HEK293T (cell line): Measurements from ENCODE around the gene SLC9C1.

Experiments
- CTCF ChIA-PET: fragments of 350-600 bp; formaldehyde crosslinking; extraction: SDS; loops from one replicate; lab custom pipeline; 2021; ENCODE audit warnings: antibody characterized with exemption, inconsistent platforms; lab: Yijun Ruan, JAX
- POLR2A ChIA-PET: fragments of 350-600 bp; formaldehyde crosslinking; extraction: SDS; loops from one replicate; lab custom pipeline; 2020; ENCODE audit warnings: antibody characterized with exemption, inconsistent platforms; lab: Yijun Ruan, JAX
- DNase-seq: peaks from one replicate; pipeline ENCODE4 v3.0.0; 2012; ENCODE audit warnings: mixed read lengths; ENCODE audit errors: extremely low spot score
- ARNT ChIP-seq: fragments of 450-650 bp; IDR thresholded peaks from 2 replicates; pipeline ENCODE4 v1.6.1; 2017; ENCODE audit warnings: mild to moderate bottlenecking
- BHLHE40 ChIP-seq: fragments of 450-650 bp; IDR thresholded peaks from 2 replicates; pipeline ENCODE4 v1.6.1; 2016; ENCODE audit warnings: mild to moderate bottlenecking, moderate library complexity, borderline replicate concordance
- CTBP1 ChIP-seq: fragments of 450-650 bp; IDR thresholded peaks from 2 replicates; pipeline ENCODE4 v1.6.1; 2016; ENCODE audit warnings: borderline replicate concordance
- ELF4 ChIP-seq: fragments of 450-650 bp; IDR thresholded peaks from 2 replicates; pipeline ENCODE4 v1.6.1; 2017; ENCODE audit warnings: antibody characterized with exemption
- FOXA1 ChIP-seq: fragments of 450-650 bp; IDR thresholded peaks from 2 replicates; pipeline ENCODE4 v1.6.1; 2016; ENCODE audit warnings: mild to moderate bottlenecking
- FOXK2 ChIP-seq: fragments of 450-650 bp; IDR thresholded peaks from 2 replicates; pipeline ENCODE4 v1.6.1; 2016; ENCODE audit warnings: mild to moderate bottlenecking
- FOXM1 ChIP-seq: fragments of 450-650 bp; IDR thresholded peaks from 2 replicates; pipeline ENCODE4 v1.6.1; 2017; ENCODE audit warnings: mild to moderate bottlenecking, borderline replicate concordance
- HDGF ChIP-seq: fragments of 450-650 bp; IDR thresholded peaks from 2 replicates; pipeline ENCODE4 v1.6.1; 2017; ENCODE audit warnings: antibody characterized with exemption, borderline replicate concordance
- L3MBTL2 ChIP-seq: fragments of 450-650 bp; conservative IDR thresholded peaks from 2 replicates; pipeline ENCODE4 v1.6.1; 2016; ENCODE audit warnings: mild to moderate bottlenecking
- LEF1 ChIP-seq: fragments of 450-650 bp; IDR thresholded peaks from 2 replicates; pipeline ENCODE4 v1.6.1; 2017; ENCODE audit warnings: mild to moderate bottlenecking, borderline replicate concordance
- NFRKB ChIP-seq: fragments of 450-650 bp; IDR thresholded peaks from 2 replicates; pipeline ENCODE4 v1.6.1; 2016; ENCODE audit warnings: mild to moderate bottlenecking, moderate library complexity
- PKNOX1 ChIP-seq: fragments of 450-650 bp; IDR thresholded peaks from 2 replicates; pipeline ENCODE4 v1.6.1; 2016
- SP1 ChIP-seq: fragments of 450-650 bp; IDR thresholded peaks from 2 replicates; pipeline ENCODE4 v1.6.1; 2017
- SUZ12 ChIP-seq: fragments of 450-650 bp; IDR thresholded peaks from 2 replicates; pipeline ENCODE4 v1.6.1; 2016; ENCODE audit warnings: mild to moderate bottlenecking
- TARDBP ChIP-seq: fragments of 450-650 bp; IDR thresholded peaks from 2 replicates; pipeline ENCODE4 v1.6.1; 2016
- ZNF384 ChIP-seq: fragments of 450-650 bp; IDR thresholded peaks from 2 replicates; pipeline ENCODE4 v1.6.1; 2016

SLC9C1 gene

DNA sequence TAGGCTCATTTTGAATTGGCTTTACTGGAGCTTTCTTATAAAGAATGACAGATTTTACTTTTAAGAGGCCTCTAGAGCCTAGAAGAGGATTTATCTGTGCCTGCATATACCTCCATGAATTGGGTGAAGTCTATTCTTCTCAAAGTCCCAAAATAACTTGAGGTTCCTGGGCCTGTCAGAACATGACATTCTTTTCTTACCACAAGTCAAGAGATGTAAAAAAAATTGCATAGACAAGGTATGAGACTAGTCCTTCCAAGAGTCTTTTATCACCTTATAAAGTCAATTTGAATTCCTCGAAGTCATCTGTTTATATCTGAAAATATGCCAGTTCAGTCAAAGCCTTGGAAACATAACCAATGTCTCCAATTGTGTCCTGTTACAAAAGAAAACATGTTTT is 21.8 kb upstream of the SLC9C1 start:
- TF ChIP-seq LEF1, result no peak
- no peak for TF ChIP-seq FOXK2
- no peak for TF ChIP-seq PKNOX1
- TF ChIP-seq HDGF, result no peak
- TF ChIP-seq SP1, result no peak
- TF ChIP-seq FOXA1, result no peak
- TF ChIP-seq L3MBTL2, result no peak
- no peak for TF ChIP-seq FOXM1
- TF ChIP-seq ARNT, result no peak
- TF ChIP-seq CTBP1, result no peak
- no peak for TF ChIP-seq NFRKB
- no peak for TF ChIP-seq ZNF384
- no peak for TF ChIP-seq BHLHE40
- no peak for TF ChIP-seq TARDBP
- no peak for TF ChIP-seq SUZ12
- no peak for TF ChIP-seq ELF4
- ChIA-PET POLR2A (no interaction called here), CTCF (no interaction called here)
- no peak for DNase-seq

GRCh38 chr3:112314649-112315048 is 20.6 kb upstream of the SLC9C1 start:
- ChIA-PET CTCF (no interaction called here), POLR2A (no interaction called here)

GRCh38 chr3:112308151-112308911 is 14.3 kb upstream of the SLC9C1 start:
- DNase-seq, result no peak
- CTCF ChIA-PET, result no interaction called here
- POLR2A ChIA-PET, result no interaction called here
- TF ChIP-seq SUZ12, result no peak
- no peak for TF ChIP-seq HDGF
- TF ChIP-seq PKNOX1, result no peak
- no peak for TF ChIP-seq ZNF384
- TF ChIP-seq CTBP1, result no peak
- TF ChIP-seq LEF1, result no peak
- no peak for TF ChIP-seq TARDBP
- no peak for TF ChIP-seq ARNT
- no peak for TF ChIP-seq FOXA1
- TF ChIP-seq BHLHE40, result no peak
- no peak for TF ChIP-seq FOXK2
- TF ChIP-seq FOXM1, result no peak
- no peak for TF ChIP-seq SP1
- no peak for TF ChIP-seq ELF4

More at GRCh38 chr3:112314649-112315048, 20.6 kb upstream of the SLC9C1 start:
- TF ChIP-seq SUZ12, result no peak
- TF ChIP-seq LEF1, result no peak
- TF ChIP-seq CTBP1, result no peak
- no peak for TF ChIP-seq FOXA1
- TF ChIP-seq NFRKB, result no peak
- TF ChIP-seq ELF4, result no peak
- TF ChIP-seq ARNT, result no peak
- TF ChIP-seq TARDBP, result no peak
- TF ChIP-seq L3MBTL2, result no peak
- TF ChIP-seq FOXM1, result no peak
- TF ChIP-seq ZNF384, result no peak
- TF ChIP-seq SP1, result no peak
- TF ChIP-seq BHLHE40, result no peak
- TF ChIP-seq FOXK2, result no peak
- TF ChIP-seq HDGF, result no peak
- TF ChIP-seq PKNOX1, result no peak
- no peak for DNase-seq

GRCh38 chr3:112307557-112307956 is 13.5 kb upstream of the SLC9C1 start:
- POLR2A ChIA-PET, result no interaction called here
- CTCF ChIA-PET, result no interaction called here
- no peak for TF ChIP-seq PKNOX1
- TF ChIP-seq ARNT, result no peak
- no peak for TF ChIP-seq L3MBTL2
- no peak for TF ChIP-seq FOXK2
- TF ChIP-seq BHLHE40, result no peak
- no peak for TF ChIP-seq FOXM1
- no peak for TF ChIP-seq CTBP1
- TF ChIP-seq FOXA1, result no peak
- no peak for TF ChIP-seq LEF1
- TF ChIP-seq SP1, result no peak
- no peak for TF ChIP-seq NFRKB
- no peak for TF ChIP-seq ELF4
- TF ChIP-seq HDGF, result no peak
- no peak for TF ChIP-seq SUZ12
- TF ChIP-seq TARDBP, result no peak
- no peak for TF ChIP-seq ZNF384
- DNase-seq, result no peak

DNA sequence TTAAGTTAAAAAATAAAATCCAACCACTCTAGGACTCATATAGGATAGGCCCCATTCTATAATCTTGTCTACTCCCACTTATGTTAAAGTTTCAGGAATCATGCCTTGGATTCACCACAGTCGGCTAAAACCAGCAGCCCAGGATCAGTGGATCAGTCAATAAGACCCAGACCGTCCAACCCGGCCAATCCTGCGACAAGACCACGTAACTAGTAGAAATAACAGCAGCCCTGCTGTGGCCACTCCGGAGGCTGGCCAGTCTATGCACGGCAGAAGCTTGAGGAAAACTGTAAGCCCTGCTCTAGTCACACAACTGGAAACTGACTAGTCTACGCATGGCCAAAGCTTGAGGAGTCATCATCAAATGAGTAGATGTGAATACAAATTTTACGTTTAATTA is 12.8 kb upstream of the SLC9C1 start:
- POLR2A ChIA-PET, result no interaction called here
- DNase-seq, result no peak
- CTCF ChIA-PET, result no interaction called here
- no peak for TF ChIP-seq LEF1
- no peak for TF ChIP-seq FOXA1
- TF ChIP-seq BHLHE40, result no peak
- no peak for TF ChIP-seq CTBP1
- TF ChIP-seq FOXM1, result no peak
- TF ChIP-seq ELF4, result no peak
- no peak for TF ChIP-seq SUZ12
- TF ChIP-seq NFRKB, result no peak
- no peak for TF ChIP-seq FOXK2
- no peak for TF ChIP-seq PKNOX1
- TF ChIP-seq ARNT, result no peak
- TF ChIP-seq ZNF384, result no peak
- no peak for TF ChIP-seq HDGF
- TF ChIP-seq TARDBP, result no peak
- no peak for TF ChIP-seq L3MBTL2
